ENCODE measurements around the gene CD209. TPM values are rescaled to one million over a fixed set of nuclear protein-coding genes. Genes with fewer than 3 reads are reported as not detected.

CD209 gene
- total RNA-seq, 1 donor from 2014 or later, result 8.8 TPM

DNA sequence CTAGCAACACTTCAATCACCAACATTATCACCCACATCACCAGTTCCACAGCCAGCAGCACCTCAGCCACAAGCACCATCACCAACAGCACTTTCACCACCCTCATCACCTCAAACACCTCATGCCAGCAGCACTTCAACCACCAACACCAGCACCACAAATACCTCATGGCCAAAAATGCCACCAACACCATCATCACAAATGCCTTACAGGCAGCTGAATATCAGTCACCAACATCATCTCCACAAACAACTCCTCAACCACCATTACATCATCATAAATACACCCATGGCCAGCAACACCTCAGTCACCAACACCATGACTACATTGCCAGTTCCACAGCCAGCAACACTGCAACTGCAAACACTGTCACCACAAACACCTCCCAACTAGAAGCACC is 55.8 kb downstream of the CD209 start:
- DNase-seq (ENCODE audit: extremely low spot score in 2 of 2), result no peak
- no peaks in the 10 kb centered on the region for H3K4me1 ChIP-seq
- no peak for TF ChIP-seq POLR2A (IDR thresholded peaks at IDR 0.05)
- no peak for TF ChIP-seq POLR2AphosphoS5 (IDR thresholded peaks at IDR 0.05; ENCODE audit: insufficient read depth in 1 of 2, low read depth in 1 of 2)
- TF ChIP-seq, protein P1, sequence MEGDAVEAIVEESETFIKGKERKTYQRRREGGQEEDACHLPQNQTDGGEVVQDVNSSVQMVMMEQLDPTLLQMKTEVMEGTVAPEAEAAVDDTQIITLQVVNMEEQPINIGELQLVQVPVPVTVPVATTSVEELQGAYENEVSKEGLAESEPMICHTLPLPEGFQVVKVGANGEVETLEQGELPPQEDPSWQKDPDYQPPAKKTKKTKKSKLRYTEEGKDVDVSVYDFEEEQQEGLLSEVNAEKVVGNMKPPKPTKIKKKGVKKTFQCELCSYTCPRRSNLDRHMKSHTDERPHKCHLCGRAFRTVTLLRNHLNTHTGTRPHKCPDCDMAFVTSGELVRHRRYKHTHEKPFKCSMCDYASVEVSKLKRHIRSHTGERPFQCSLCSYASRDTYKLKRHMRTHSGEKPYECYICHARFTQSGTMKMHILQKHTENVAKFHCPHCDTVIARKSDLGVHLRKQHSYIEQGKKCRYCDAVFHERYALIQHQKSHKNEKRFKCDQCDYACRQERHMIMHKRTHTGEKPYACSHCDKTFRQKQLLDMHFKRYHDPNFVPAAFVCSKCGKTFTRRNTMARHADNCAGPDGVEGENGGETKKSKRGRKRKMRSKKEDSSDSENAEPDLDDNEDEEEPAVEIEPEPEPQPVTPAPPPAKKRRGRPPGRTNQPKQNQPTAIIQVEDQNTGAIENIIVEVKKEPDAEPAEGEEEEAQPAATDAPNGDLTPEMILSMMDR (IDR thresholded peaks at IDR 0.05), result no peak
- H3K4me3 ChIP-seq, result no peak overlapping the region
- H3K27ac ChIP-seq, result no peak overlapping the region
- no peaks in the 10 kb centered on the region for H3K9me3 ChIP-seq
- no peaks in the 10 kb centered on the region for H3K27me3 ChIP-seq
- H3K36me3 ChIP-seq, result no peaks in the 10 kb centered on the region
- intact Hi-C loops (cut with DNase I), result no loop called here

GRCh38 chr19:7690779-7691258 is 56.5 kb downstream of the CD209 start:
- no peak overlapping the region for H3K4me3 ChIP-seq
- H3K27ac ChIP-seq, result no peak overlapping the region
- H3K27me3 ChIP-seq, result no peaks in the 10 kb centered on the region
- intact Hi-C loops (cut with DNase I), result no loop called here
- no peaks in the 10 kb centered on the region for H3K9me3 ChIP-seq
- no peaks in the 10 kb centered on the region for H3K4me1 ChIP-seq
- TF ChIP-seq, protein P1 (IDR thresholded peaks at IDR 0.05), result no peak
- TF ChIP-seq POLR2A (IDR thresholded peaks at IDR 0.05) (no peak), POLR2AphosphoS5 (IDR thresholded peaks at IDR 0.05; ENCODE audit: insufficient read depth in 1 of 2, low read depth in 1 of 2) (no peak)
- no peak for DNase-seq (ENCODE audit: extremely low spot score in 2 of 2)
- H3K36me3 ChIP-seq, result no peaks in the 10 kb centered on the region

Other genes with a start within 250 kb of the CD209 start
- gene ZNF358, start 231.4 kb downstream of the CD209 start, total RNA-seq, result 87.4 TPM
- 20.4 TPM for gene MCOLN1, start 224.9 kb downstream of the CD209 start, total RNA-seq
- gene PNPLA6, start 211.8 kb downstream of the CD209 start, total RNA-seq, result 47.4 TPM
- gene CAMSAP3, start 151.7 kb downstream of the CD209 start, total RNA-seq, result 12.8 TPM
- gene XAB2, start 118.0 kb downstream of the CD209 start, total RNA-seq, result 44.0 TPM
- 16.7 TPM for gene PET100, start 117.7 kb downstream of the CD209 start, total RNA-seq
- not detected for gene PCP2, start 113.8 kb downstream of the CD209 start, total RNA-seq
- 64.3 TPM for gene STXBP2, start 110.4 kb downstream of the CD209 start, total RNA-seq
- not detected for gene RETN, start 78.5 kb downstream of the CD209 start, total RNA-seq
- not detected for gene MCEMP1, start 70.4 kb downstream of the CD209 start, total RNA-seq
- 87.2 TPM for gene TRAPPC5, start 66.7 kb downstream of the CD209 start, total RNA-seq
- gene FCER2, start 45.4 kb downstream of the CD209 start, total RNA-seq, result not detected
- 0.98 TPM for gene CLEC4G, start 15.4 kb downstream of the CD209 start, total RNA-seq
- not detected for gene CLEC4M, start 15.7 kb upstream of the CD209 start, total RNA-seq
- 17.2 TPM for gene EVI5L, start 82.7 kb upstream of the CD209 start, total RNA-seq
- gene PRR36, start 126.9 kb upstream of the CD209 start, total RNA-seq, result not detected
- gene LRRC8E, start 141.0 kb upstream of the CD209 start, total RNA-seq, result 6.6 TPM
- 26.8 TPM for gene MAP2K7, start 156.3 kb upstream of the CD209 start, total RNA-seq
- 1.5 TPM for gene TGFBR3L, start 167.3 kb upstream of the CD209 start, total RNA-seq
- gene SNAPC2, start 172.8 kb upstream of the CD209 start, total RNA-seq, result 17.4 TPM
- 14.2 TPM for gene CTXN1, start 178.6 kb upstream of the CD209 start, total RNA-seq
- 76.1 TPM for gene TIMM44, start 196.1 kb upstream of the CD209 start, total RNA-seq